ENCODE results near the gene PRTN3.
"Not testable (repeated sequence)": the region's sequence is repeated elsewhere in the genome, so short reads cannot be mapped to it uniquely, and the experiment has no call there.

DNA sequence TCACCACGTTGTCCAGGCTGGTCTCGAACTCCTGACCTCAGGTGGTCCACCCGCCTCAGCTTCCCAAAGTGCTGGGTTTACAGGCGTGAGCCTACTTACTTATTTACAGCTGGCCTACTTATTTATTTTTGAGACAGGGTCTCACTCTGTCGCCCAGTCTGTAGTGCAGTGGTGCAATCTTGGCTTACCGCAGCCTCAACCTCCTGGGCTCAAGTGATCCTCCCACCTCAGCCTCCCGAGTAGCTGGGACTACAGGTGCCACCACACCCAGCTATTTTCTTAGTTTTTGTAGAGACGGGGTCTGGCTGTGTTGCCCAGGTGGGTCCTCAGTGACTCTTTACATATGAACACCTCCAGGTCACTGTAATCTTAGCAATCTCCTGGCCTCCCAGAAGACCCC, 8.4 kb downstream of the PRTN3 start:
- TF ChIP-seq, protein P1, sequence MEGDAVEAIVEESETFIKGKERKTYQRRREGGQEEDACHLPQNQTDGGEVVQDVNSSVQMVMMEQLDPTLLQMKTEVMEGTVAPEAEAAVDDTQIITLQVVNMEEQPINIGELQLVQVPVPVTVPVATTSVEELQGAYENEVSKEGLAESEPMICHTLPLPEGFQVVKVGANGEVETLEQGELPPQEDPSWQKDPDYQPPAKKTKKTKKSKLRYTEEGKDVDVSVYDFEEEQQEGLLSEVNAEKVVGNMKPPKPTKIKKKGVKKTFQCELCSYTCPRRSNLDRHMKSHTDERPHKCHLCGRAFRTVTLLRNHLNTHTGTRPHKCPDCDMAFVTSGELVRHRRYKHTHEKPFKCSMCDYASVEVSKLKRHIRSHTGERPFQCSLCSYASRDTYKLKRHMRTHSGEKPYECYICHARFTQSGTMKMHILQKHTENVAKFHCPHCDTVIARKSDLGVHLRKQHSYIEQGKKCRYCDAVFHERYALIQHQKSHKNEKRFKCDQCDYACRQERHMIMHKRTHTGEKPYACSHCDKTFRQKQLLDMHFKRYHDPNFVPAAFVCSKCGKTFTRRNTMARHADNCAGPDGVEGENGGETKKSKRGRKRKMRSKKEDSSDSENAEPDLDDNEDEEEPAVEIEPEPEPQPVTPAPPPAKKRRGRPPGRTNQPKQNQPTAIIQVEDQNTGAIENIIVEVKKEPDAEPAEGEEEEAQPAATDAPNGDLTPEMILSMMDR (conservative IDR thresholded peaks at IDR 0.05 in 1 of 2, IDR thresholded peaks at IDR 0.05 in 1 of 2; ENCODE audit: extremely low read depth in 1 of 2, insufficient read depth in 1 of 2, low read depth in 1 of 2, low read length in 2 of 2), result not testable (repeated sequence)
- not testable (repeated sequence) for TF ChIP-seq EZH2 (IDR thresholded peaks at IDR 0.05; ENCODE audit: borderline replicate concordance, low read length)

Data from mammary epithelial cell (primary cell).